ENCODE measurements around the gene CDC42BPG.

DNA sequence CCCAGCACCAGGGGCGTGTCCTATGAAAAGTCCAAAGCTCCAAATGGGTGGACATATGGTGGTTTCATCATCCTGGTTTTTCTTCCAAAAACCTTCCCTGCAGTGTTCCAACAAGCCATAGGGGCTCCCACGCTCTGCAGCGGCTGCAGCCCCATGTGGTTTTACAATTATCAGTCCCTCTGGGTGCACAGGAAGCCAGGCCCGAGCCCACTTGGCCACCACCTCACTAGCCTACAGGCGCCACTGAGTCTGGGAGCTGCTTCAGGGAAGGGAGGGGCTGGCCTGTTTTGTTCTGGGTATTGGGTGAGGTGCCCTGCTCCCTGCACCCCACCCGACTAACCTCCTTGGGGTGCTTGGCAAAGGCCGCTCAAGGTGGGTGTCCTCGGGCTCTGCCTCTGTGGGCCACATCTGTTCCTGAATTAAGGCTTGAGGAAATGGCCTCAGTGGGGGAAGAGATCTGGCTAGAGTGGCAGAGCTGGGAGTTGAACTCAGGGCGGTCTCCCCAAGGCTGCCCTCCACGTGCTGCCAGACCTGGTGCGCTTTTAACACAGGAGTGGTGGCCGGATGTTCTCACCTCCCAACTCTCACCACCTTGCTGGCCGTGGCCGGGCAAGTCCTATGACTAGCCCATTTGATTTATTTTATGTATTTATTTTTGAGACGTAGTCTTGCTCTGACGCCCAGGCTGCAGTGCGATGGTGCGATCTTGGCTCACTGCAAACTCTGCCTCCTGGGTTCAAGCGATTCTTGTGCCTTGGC, 5.3 kb upstream of the CDC42BPG start:
- no peak for TF ChIP-seq POLR2A (IDR thresholded peaks at IDR 0.05)
- TF ChIP-seq, protein P1, sequence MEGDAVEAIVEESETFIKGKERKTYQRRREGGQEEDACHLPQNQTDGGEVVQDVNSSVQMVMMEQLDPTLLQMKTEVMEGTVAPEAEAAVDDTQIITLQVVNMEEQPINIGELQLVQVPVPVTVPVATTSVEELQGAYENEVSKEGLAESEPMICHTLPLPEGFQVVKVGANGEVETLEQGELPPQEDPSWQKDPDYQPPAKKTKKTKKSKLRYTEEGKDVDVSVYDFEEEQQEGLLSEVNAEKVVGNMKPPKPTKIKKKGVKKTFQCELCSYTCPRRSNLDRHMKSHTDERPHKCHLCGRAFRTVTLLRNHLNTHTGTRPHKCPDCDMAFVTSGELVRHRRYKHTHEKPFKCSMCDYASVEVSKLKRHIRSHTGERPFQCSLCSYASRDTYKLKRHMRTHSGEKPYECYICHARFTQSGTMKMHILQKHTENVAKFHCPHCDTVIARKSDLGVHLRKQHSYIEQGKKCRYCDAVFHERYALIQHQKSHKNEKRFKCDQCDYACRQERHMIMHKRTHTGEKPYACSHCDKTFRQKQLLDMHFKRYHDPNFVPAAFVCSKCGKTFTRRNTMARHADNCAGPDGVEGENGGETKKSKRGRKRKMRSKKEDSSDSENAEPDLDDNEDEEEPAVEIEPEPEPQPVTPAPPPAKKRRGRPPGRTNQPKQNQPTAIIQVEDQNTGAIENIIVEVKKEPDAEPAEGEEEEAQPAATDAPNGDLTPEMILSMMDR (IDR thresholded peaks at IDR 0.05): no peak

Measured in breast epithelium (tissue), 3 donors.